HepG2 (cell line): Measurements from ENCODE around the gene ACOT8. TPM values are rescaled to one million over a fixed set of nuclear protein-coding genes. Genes with fewer than 3 reads are reported as not detected.

ENCODE experiments used
- CAMTA2 ChIP-seq: sonication (generic); formaldehyde crosslinking; IDR thresholded peaks from 2 replicates; pipeline ENCODE4 v1.4.0; 2020; ENCODE audit warnings: mild to moderate bottlenecking, missing genetic modification reagents, borderline replicate concordance
- CEBPB ChIP-seq: IDR thresholded peaks from 2 replicates; pipeline ENCODE4 v1.6.1; 2011; ENCODE audit warnings: low read depth, low read length, improper control_type of control experiment, borderline replicate concordance
- HNRNPH1 ChIP-seq: fragments of 200-400 bp; formaldehyde crosslinking; optimal IDR thresholded peaks from 2 replicates; pipeline ENCODE3; 2017; ENCODE audit warnings: mild to moderate bottlenecking, low read depth, low read length
- MED13 ChIP-seq: sonication (generic); formaldehyde crosslinking; IDR thresholded peaks from 2 replicates; pipeline ENCODE4 v1.5.0; 2020; ENCODE audit warnings: missing genetic modification reagents
- MTA3 ChIP-seq: sonication (generic); formaldehyde crosslinking; IDR thresholded peaks from 2 replicates; pipeline ENCODE4 v1.4.0; 2020; ENCODE audit warnings: missing genetic modification reagents
- PCBP1 ChIP-seq: fragments of 200-400 bp; formaldehyde crosslinking; IDR thresholded peaks from 2 replicates; pipeline ENCODE4 v1.6.1; 2017; ENCODE audit warnings: mild to moderate bottlenecking, low read depth, low read length, borderline replicate concordance
- TCF7L2 ChIP-seq: IDR thresholded peaks from 2 replicates; pipeline ENCODE4 v1.6.1; 2011; ENCODE audit warnings: mild to moderate bottlenecking, low read depth, low read length, moderate library complexity
- ZBTB3 ChIP-seq: sonication (generic); formaldehyde crosslinking; IDR thresholded peaks from 2 replicates; pipeline ENCODE4 v1.4.0; 2020; ENCODE audit warnings: low read depth, mild to moderate bottlenecking, moderate library complexity, missing genetic modification reagents, borderline replicate concordance
- ZBTB38 ChIP-seq: sonication (generic); formaldehyde crosslinking; IDR thresholded peaks from 2 replicates; pipeline ENCODE4 v1.5.1; 2020; ENCODE audit warnings: mild to moderate bottlenecking, missing genetic modification reagents
- ZEB1 ChIP-seq: IDR thresholded peaks from 2 replicates; pipeline ENCODE4 v1.6.1; 2012; ENCODE audit warnings: mild to moderate bottlenecking, low read depth, inconsistent platforms; ENCODE audit not compliant: insufficient replicate concordance
- ZFP1 ChIP-seq: IDR thresholded peaks from 2 replicates; pipeline ENCODE4 v1.6.1; 2016
- ZFP82 ChIP-seq: sonication (generic); formaldehyde crosslinking; IDR thresholded peaks from 2 replicates; pipeline ENCODE4 v1.5.1; 2020; ENCODE audit warnings: mild to moderate bottlenecking, missing genetic modification reagents, borderline replicate concordance
- ZMYM3 ChIP-seq: sonication (generic); formaldehyde crosslinking; IDR thresholded peaks from 2 replicates; pipeline ENCODE4 v1.5.1; 2020; ENCODE audit warnings: mild to moderate bottlenecking, missing genetic modification reagents
- ZNF136 ChIP-seq: sonication (generic); formaldehyde crosslinking; IDR thresholded peaks from 2 replicates; pipeline ENCODE4 v1.8.1; 2022; ENCODE audit warnings: low read depth, mild to moderate bottlenecking, moderate library complexity, missing genetic modification reagents
- ZNF577 ChIP-seq: sonication (generic); formaldehyde crosslinking; IDR thresholded peaks from 2 replicates; pipeline ENCODE4 v1.4.0; 2020; ENCODE audit warnings: mild to moderate bottlenecking, low read depth, missing genetic modification reagents, borderline replicate concordance
- ZNF589 ChIP-seq: sonication (generic); formaldehyde crosslinking; conservative IDR thresholded peaks from 2 replicates; pipeline ENCODE4 v1.8.0; 2022; ENCODE audit warnings: mild to moderate bottlenecking, moderate library complexity, missing genetic modification reagents
- ZNF704 ChIP-seq: sonication (generic); formaldehyde crosslinking; IDR thresholded peaks from 2 replicates; pipeline ENCODE4 v1.8.1; 2023; ENCODE audit warnings: mild to moderate bottlenecking, inconsistent platforms, moderate library complexity, missing genetic modification reagents, borderline replicate concordance
- ZNF749 ChIP-seq: sonication (generic); formaldehyde crosslinking; IDR thresholded peaks from 2 replicates; pipeline ENCODE4 v1.8.0; 2022; ENCODE audit warnings: mild to moderate bottlenecking, missing genetic modification reagents, moderate library complexity, borderline replicate concordance
- ZNF770 ChIP-seq: sonication (generic); formaldehyde crosslinking; IDR thresholded peaks from 2 replicates; pipeline ENCODE4 v1.5.0; 2020; ENCODE audit warnings: mild to moderate bottlenecking, missing genetic modification reagents
- polyA plus RNA-seq, 8 experiments: library from polyadenylated mRNA; depleted of rRNA in 3 of 8; stranded (reverse) in 7 of 8; unstranded in 1 of 8; fragments of >200 nt; fragmentation: Illumina TruSeq in 4 of 8; extraction: Trizol in 4 of 8; gene quantifications; 2 replicates each; pipeline versions ENCODE4 v1.2.1 to v1.2.3, GENCODE V29; 2011 to 2016; ENCODE audit warnings: low read depth in 4 of 8, missing spikeins in 1 of 8, mixed read lengths in 1 of 8; ENCODE audit not compliant: insufficient read depth in 1 of 8
- total RNA-seq, 5 experiments: library from RNA; depleted of rRNA; stranded (reverse); fragments of >200 nt; fragmentation: Illumina TruSeq; extraction: Trizol; gene quantifications; 2 replicates each; pipeline ENCODE4 v1.2.3, GENCODE V29; 2016; ENCODE audit warnings: low read depth in 1 of 5
- TF ChIP-seq, protein P1 (sequence below): sonication (generic); formaldehyde crosslinking; conservative IDR thresholded peaks from 2 replicates; pipeline ENCODE4 v1.8.0; 2022; ENCODE audit warnings: low read depth, missing genetic modification reagents
- TF ChIP-seq, protein P2 (sequence below): sonication (generic); formaldehyde crosslinking; IDR thresholded peaks from 2 replicates; pipeline ENCODE4 v1.5.1; 2020; ENCODE audit warnings: missing genetic modification reagents, mild to moderate bottlenecking, borderline replicate concordance

The ACOT8 gene
- total and polyA plus RNA-seq, 2 of the 13 experiments (the other 11 are each of a cell fraction or from before 2014, with no cell fraction given): 31.4 to 45.5 TPM

DNA sequence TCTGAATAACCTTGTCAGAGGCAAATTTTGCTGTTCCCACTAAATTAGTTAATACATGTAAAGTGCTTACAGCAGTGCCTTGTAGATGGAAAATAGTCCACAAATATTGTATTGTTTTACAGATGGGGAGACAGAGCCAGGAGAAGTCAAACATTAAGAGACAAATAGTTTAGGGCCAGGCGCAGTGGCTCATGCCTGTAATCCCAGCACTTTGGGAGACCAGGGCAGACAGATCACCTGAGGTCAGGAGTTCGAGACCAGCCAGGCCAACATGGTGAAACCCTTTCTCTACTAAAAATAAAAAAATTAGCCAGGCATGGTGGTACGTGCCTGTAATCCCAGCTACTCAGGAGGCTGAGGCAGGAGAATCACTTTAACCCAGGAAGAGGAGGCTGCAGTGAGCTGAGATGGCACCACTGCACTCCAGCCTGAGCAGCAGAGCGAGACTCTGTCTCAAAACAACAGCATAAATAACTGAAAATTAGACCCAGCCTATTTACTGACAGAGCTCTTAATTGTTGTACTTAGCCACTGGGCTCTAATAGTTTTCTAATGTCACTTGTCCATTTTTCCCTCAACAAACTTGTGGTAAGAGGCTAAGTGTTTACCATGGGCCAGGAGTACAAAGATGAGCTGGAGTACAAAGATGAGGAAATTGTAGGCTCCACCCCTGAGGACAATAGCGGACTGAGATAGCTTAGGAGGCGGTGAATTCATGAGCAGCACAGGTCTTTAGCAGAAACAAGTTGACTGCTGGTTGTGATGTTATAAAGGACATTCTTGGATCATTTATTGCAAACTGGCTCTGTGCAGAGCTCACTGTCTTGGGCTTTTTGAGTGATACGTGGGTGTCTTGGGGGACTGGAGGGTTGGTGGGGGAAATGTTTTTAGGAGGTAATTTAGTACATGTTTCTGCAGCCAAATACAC, 6.6 kb upstream of the ACOT8 start (continued):
- TF ChIP-seq, protein P1, sequence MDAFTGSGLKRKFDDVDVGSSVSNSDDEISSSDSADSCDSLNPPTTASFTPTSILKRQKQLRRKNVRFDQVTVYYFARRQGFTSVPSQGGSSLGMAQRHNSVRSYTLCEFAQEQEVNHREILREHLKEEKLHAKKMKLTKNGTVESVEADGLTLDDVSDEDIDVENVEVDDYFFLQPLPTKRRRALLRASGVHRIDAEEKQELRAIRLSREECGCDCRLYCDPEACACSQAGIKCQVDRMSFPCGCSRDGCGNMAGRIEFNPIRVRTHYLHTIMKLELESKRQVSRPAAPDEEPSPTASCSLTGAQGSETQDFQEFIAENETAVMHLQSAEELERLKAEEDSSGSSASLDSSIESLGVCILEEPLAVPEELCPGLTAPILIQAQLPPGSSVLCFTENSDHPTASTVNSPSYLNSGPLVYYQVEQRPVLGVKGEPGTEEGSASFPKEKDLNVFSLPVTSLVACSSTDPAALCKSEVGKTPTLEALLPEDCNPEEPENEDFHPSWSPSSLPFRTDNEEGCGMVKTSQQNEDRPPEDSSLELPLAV (CRISPR knock-in tag): no peak
- TF ChIP-seq CEBPB (peak; percentile 80), ZMYM3 (CRISPR knock-in tag) (peak; percentile 95), ZFP1 (CRISPR knock-in tag) (no peak), ZFP82 (CRISPR knock-in tag) (0 out of 2 replicates have a peak, but pooled peaks have one; percentile 33), ZNF749 (CRISPR knock-in tag) (no peak), ZNF770 (CRISPR knock-in tag) (peak; percentile 98), ZEB1 (peak; percentile 19), MED13 (no peak), PCBP1 (no peak), ZNF704 (CRISPR knock-in tag) (peak; percentile 16; the same call in 1 of the 2 replicates), MTA3 (no peak), TCF7L2 (no peak), ZBTB38 (0 out of 2 replicates have a peak, but pooled peaks have one; percentile 23), ZBTB3 (CRISPR knock-in tag) (no peak), ZNF589 (CRISPR knock-in tag) (no peak), ZNF136 (no peak), ZNF577 (CRISPR knock-in tag) (no peak), HNRNPH1 (no peak), CAMTA2 (no peak)
- TF ChIP-seq, protein P2, sequence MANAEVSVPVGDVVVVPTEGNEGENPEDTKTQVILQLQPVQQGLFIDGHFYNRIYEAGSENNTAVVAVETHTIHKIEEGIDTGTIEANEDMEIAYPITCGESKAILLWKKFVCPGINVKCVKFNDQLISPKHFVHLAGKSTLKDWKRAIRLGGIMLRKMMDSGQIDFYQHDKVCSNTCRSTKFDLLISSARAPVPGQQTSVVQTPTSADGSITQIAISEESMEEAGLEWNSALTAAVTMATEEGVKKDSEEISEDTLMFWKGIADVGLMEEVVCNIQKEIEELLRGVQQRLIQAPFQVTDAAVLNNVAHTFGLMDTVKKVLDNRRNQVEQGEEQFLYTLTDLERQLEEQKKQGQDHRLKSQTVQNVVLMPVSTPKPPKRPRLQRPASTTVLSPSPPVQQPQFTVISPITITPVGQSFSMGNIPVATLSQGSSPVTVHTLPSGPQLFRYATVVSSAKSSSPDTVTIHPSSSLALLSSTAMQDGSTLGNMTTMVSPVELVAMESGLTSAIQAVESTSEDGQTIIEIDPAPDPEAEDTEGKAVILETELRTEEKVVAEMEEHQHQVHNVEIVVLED (CRISPR knock-in tag): no peak
